CD4-positive, alpha-beta memory T cell (primary cell): Measurements from ENCODE around the gene GADD45A. TPM values are rescaled to one million over a fixed set of nuclear protein-coding genes. Genes with fewer than 3 reads are reported as not detected.

Experiments
- CTCF ChIA-PET: fragments of 350-600 bp; sonication (Branson Sonifier 250); formaldehyde crosslinking; loops from one replicate; lab custom pipeline; 2021; ENCODE audit warnings: inconsistent platforms; ENCODE audit not compliant: partially characterized antibody; lab: Charles Lee
- POLR2A ChIA-PET: fragments of 350-600 bp; sonication (Branson Sonifier 250); formaldehyde crosslinking; loops from one replicate; lab custom pipeline; 2021; ENCODE audit not compliant: partially characterized antibody; lab: Charles Lee
- DNase-seq, 5 donors: peaks; one replicate each; pipeline versions ENCODE4 v3.0.0 to v3.0.0-alpha.2; 2020 to 2022; ENCODE audit warnings: mixed read lengths in 1 of 5
- H3K27ac ChIP-seq: one replicate; pipeline ENCODE4 v1.7.0; 2013; ENCODE audit warnings: low read depth, low read length
- H3K27me3 ChIP-seq: 2 replicates; pipeline ENCODE4 v1.7.0; 2013; ENCODE audit warnings: mild to moderate bottlenecking, low read length, moderate library complexity; ENCODE audit not compliant: insufficient read depth
- H3K36me3 ChIP-seq: 2 replicates; pipeline ENCODE4 v1.7.0; 2013; ENCODE audit warnings: mild to moderate bottlenecking, low read length, moderate library complexity; ENCODE audit not compliant: insufficient read depth
- H3K4me1 ChIP-seq: 2 replicates; pipeline ENCODE4 v1.7.0; 2013; ENCODE audit warnings: mild to moderate bottlenecking, low read length, moderate library complexity; ENCODE audit not compliant: insufficient read depth
- H3K4me3 ChIP-seq, 2 donors: one replicate each; pipeline ENCODE4 v1.7.0; 2013; ENCODE audit warnings: low read length in 2 of 2, mild to moderate bottlenecking in 1 of 2
- H3K9me3 ChIP-seq, 2 donors: one replicate each; pipeline ENCODE4 v1.7.0; 2013; ENCODE audit warnings: low read length in 2 of 2, control low read depth in 1 of 2; ENCODE audit not compliant: control insufficient read depth in 1 of 2
- H3K27ac Mint-ChIP-seq, 7 donors: one replicate each; pipeline ENCODE4 v1.8.0; 2020 to 2021; ENCODE audit warnings: mixed read lengths in 7 of 7, mild to moderate bottlenecking in 6 of 7, inconsistent platforms in 3 of 7, moderate library complexity in 3 of 7
- H3K27me3 Mint-ChIP-seq, 2 donors: one replicate each; pipeline ENCODE4 v1.8.0; 2020 to 2021; ENCODE audit warnings: mixed read lengths in 2 of 2
- H3K36me3 Mint-ChIP-seq, 2 donors: one replicate each; pipeline ENCODE4 v1.8.0; 2020 to 2021; ENCODE audit warnings: mixed read lengths in 2 of 2, inconsistent platforms in 1 of 2, mild to moderate bottlenecking in 1 of 2
- H3K4me1 Mint-ChIP-seq, 4 donors: one replicate each; pipeline ENCODE4 v1.8.0; 2020 to 2021; ENCODE audit warnings: mixed read lengths in 4 of 4, mild to moderate bottlenecking in 1 of 4
- H3K4me3 Mint-ChIP-seq, 8 donors: one replicate each; pipeline ENCODE4 v1.8.0; 2020 to 2021; ENCODE audit warnings: mixed read lengths in 8 of 8, mild to moderate bottlenecking in 7 of 8, moderate library complexity in 6 of 8, inconsistent platforms in 3 of 8
- H3K9me3 Mint-ChIP-seq, 8 donors: one replicate each; pipeline ENCODE4 v1.8.0; 2020 to 2021; ENCODE audit warnings: mixed read lengths in 8 of 8, mild to moderate bottlenecking in 5 of 8, inconsistent platforms in 3 of 8, moderate library complexity in 1 of 8
- intact Hi-C: fragments of 100-400 bp; cut with micrococcal nuclease; formaldehyde crosslinking; loops from one replicate; pipeline ENCODE4 v1.15.1; 2023
- polyA plus RNA-seq, 2 donors: library from polyadenylated mRNA; unstranded; fragments of 300-500 nt; fragmentation: Illumina TruSeq; gene quantifications; one replicate each; pipeline ENCODE4 v1.2.3, GENCODE V29; 2021
- total RNA-seq, 2 experiments: library from RNA; stranded (reverse); gene quantifications; one replicate each; pipeline ENCODE4 v1.2.3, GENCODE V29; 2021

GADD45A gene
- total and polyA plus RNA-seq, 4 experiments from 2014 or later, result 6.4 to 26.8 (median 23.3) TPM

DNA sequence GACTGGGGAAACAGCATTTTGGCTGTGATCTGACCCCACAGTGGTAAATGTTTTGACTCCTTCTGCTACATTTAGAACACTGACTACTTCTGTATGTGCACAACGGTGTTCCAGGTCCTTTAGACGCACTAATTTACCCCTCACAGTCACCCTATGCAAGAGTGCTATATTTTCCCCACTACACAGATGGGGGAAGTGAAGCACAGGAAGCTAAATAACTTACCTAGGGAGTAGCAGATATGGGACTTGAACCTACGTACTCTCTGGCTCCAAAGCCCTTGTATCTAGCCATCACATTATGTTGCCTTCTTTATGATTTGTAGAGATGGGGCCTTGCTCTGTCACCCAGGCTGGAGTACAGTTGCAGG, 49.3 kb downstream of the GADD45A start:
- no peaks in the 10 kb centered on the region for H3K27me3 ChIP-seq
- intact Hi-C loops, result no loop called here
- Mint-ChIP-seq H3K27me3 (no peaks in the 10 kb centered on the region), H3K4me3 (no peak overlapping the region), H3K4me1 (peaks cover 11 to 13% (median 13%) of the 10 kb centered on the region in 4 donors), H3K9me3 (no peaks in the 10 kb centered on the region), H3K36me3 (no peaks in the 10 kb centered on the region), H3K27ac (no peak overlapping the region)
- H3K27ac ChIP-seq, result no peak overlapping the region
- no peak overlapping the region for H3K4me3 ChIP-seq
- ChIA-PET POLR2A (interaction anchor here (1.2 kb wide), 1 partner anchor 50 kb away, joined by 4 read pairs; the partner anchor contains the start of gene GADD45A), CTCF (interaction anchor here (0.7 kb wide), 1 partner anchor 10 kb away, joined by 3 read pairs; no protein-coding TSS in a partner anchor)
- no peak for DNase-seq
- no peaks in the 10 kb centered on the region for H3K9me3 ChIP-seq
- H3K4me1 ChIP-seq, result peaks cover 18% of the 10 kb centered on the region
- H3K36me3 ChIP-seq, result no peaks in the 10 kb centered on the region

DNA sequence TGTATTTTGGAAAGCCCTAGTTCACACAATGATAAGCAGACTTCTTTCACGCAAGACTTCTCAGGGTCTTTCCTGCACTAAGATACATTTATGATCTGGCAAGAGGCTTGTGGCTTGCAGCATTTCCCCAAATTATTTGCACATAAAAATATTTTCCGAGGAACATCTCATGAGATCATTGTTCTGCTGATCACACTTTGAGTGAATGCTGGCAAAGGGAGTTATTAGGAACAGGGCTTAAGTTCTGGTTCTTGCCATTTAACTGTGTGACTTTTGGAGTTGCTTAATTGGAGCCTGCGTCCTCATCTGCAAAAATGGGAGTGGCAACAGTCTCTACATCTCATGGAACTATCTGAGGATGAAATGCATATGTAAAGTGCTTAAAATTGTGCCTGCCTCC, 50.2 kb downstream of the GADD45A start:
- Histone ChIP-seq H3K27me3 (no peaks in the 10 kb centered on the region), H3K4me1 (peaks cover 18% of the 10 kb centered on the region), H3K27ac (no peak overlapping the region), H3K9me3 (no peaks in the 10 kb centered on the region), H3K4me3 (no peak overlapping the region), H3K36me3 (no peaks in the 10 kb centered on the region)
- Mint-ChIP-seq H3K27ac (peak overlapping the region in 3 of 7 donors; percentile 37 to 92 (median 72)), H3K36me3 (no peaks in the 10 kb centered on the region), H3K4me1 (peaks cover 11 to 13% (median 13%) of the 10 kb centered on the region in 4 donors), H3K27me3 (no peaks in the 10 kb centered on the region), H3K4me3 (peak overlapping the region in 2 of 8 donors; percentile 82 to 90), H3K9me3 (no peaks in the 10 kb centered on the region)
- intact Hi-C loops, result no loop called here
- CTCF ChIA-PET, result interaction anchor here (0.7 to 1.3 kb wide), 3 partner anchors 11 to 50 kb away, joined by 3 read pairs; partner anchors contain the start of gene GADD45A
- POLR2A ChIA-PET, result interaction anchor here (3.9 kb wide), 1 partner anchor 49 kb away, joined by 31 read pairs; the partner anchor contains the start of gene GADD45A
- no peak for DNase-seq

DNA sequence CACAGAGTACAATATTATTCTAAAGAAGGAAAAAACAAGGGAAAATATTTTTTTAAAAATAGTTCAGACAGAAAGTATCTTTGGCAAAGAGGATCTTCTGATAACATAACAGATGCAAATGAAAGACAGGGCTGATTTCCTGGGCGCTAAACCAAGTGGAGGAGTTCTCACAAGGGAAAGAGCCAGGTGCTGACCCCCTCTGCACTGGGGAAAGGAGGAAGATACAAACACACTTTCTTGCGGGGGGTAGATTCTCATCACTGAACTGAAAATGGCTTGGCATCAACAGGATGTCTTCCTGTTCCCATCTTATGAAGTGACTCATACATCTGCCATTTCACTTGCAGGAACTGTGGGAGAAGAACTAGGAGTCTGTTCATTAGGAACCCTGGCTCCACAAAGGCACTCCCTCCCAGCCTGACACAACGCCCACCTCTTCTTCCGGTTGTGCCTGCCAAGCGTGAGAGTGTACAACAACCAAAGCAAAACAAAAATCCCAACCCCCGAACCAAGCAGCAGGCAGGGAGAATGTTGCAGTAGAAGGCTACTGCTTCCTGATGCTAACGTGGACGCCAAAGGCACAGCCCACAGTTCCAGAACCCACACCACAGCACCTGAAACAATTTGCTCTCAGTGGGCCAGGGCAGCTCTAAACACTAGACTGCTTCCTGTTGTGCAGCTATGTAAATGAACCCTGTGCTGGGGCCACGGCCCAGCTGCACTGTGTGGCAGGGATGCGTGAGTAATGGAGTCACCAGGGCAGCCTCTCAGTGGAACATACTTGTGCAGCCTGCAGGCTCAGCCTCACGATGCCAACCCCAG, 51.0 kb downstream of the GADD45A start:
- peak overlapping the region in 1 of 2 donors; percentile 54 for H3K4me3 ChIP-seq
- H3K4me1 Mint-ChIP-seq, result peaks cover 11 to 13% (median 13%) of the 10 kb centered on the region in 4 donors

DNA sequence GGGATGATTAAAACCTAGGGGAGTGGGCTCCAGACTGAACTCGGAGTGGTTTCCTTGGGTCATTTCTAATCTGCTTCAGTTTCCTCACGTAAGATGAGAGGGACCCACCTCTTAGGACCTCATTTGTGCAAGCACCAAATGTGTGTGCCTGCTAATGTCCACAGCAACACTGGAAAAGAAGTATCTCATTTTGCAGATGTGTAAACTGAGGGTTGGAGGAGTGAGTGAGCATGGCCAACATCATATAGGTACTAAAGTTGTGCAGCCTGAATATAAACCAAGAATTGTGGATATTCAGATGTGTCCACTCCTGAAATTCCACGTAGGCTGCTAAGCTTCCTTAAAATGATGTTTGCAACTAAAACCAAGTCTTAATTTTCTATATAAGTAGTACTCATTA, 51.7 kb downstream of the GADD45A start:
- H3K36me3 Mint-ChIP-seq, result no peaks in the 10 kb centered on the region
- Histone ChIP-seq H3K36me3 (no peaks in the 10 kb centered on the region), H3K4me1 (peaks cover 18% of the 10 kb centered on the region), H3K4me3 (peak overlapping the region in 1 of 2 donors; percentile 54), H3K9me3 (no peaks in the 10 kb centered on the region), H3K27me3 (no peaks in the 10 kb centered on the region), H3K27ac (no peak overlapping the region)
- no peaks in the 10 kb centered on the region for H3K27me3 Mint-ChIP-seq
- DNase-seq, result no peak
- ChIA-PET POLR2A (interaction anchor here (0.6 to 3.9 kb wide), 2 partner anchors 51 to 102 kb away, joined by 4 to 31 read pairs; partner anchors contain the start of gene GADD45A), CTCF (interaction anchor here (1.0 to 8.9 kb wide), 4 partner anchors 10 to 24 kb away, joined by 3 to 50 read pairs (median 7); no protein-coding TSS in a partner anchor)
- intact Hi-C loops, result loop anchor here (1.0 kb wide), 1 partner anchor 51 kb away; the partner anchor contains the start of gene GADD45A
- peaks cover 11 to 13% (median 13%) of the 10 kb centered on the region in 4 donors for H3K4me1 Mint-ChIP-seq
- peak overlapping the region in 3 of 8 donors; percentile 86 to 90 (median 88) for H3K4me3 Mint-ChIP-seq
- no peaks in the 10 kb centered on the region for H3K9me3 Mint-ChIP-seq
- H3K27ac Mint-ChIP-seq, result peak overlapping the region in 4 of 7 donors; percentile 72 to 92 (median 90)

More for the DNA sequence above, 51.0 kb downstream of the GADD45A start:
- Mint-ChIP-seq H3K27me3 (no peaks in the 10 kb centered on the region), H3K36me3 (no peaks in the 10 kb centered on the region), H3K4me3 (peak overlapping the region; percentile 56 to 90 (median 83)), H3K27ac (peak overlapping the region; percentile 44 to 92 (median 74)), H3K9me3 (no peaks in the 10 kb centered on the region)
- H3K27ac ChIP-seq, result no peak overlapping the region
- no peaks in the 10 kb centered on the region for H3K27me3 ChIP-seq
- ChIA-PET POLR2A (interaction anchor here (0.6 to 3.9 kb wide), 2 partner anchors 50 to 101 kb away, joined by 4 to 31 read pairs; partner anchors contain the start of gene GADD45A), CTCF (interaction anchor here (1.0 to 2.5 kb wide), 4 partner anchors 10 to 51 kb away, joined by 3 to 10 read pairs (median 3); partner anchors contain the start of gene GADD45A)
- no peaks in the 10 kb centered on the region for H3K9me3 ChIP-seq
- H3K4me1 ChIP-seq, result peaks cover 18% of the 10 kb centered on the region
- no peaks in the 10 kb centered on the region for H3K36me3 ChIP-seq
- intact Hi-C loops, result loop anchor here (1.0 kb wide), 1 partner anchor 51 kb away; the partner anchor contains the start of gene GADD45A
- DNase-seq, result peak in 4 of 5 donors; percentile 14 to 30 (median 20)

DNA sequence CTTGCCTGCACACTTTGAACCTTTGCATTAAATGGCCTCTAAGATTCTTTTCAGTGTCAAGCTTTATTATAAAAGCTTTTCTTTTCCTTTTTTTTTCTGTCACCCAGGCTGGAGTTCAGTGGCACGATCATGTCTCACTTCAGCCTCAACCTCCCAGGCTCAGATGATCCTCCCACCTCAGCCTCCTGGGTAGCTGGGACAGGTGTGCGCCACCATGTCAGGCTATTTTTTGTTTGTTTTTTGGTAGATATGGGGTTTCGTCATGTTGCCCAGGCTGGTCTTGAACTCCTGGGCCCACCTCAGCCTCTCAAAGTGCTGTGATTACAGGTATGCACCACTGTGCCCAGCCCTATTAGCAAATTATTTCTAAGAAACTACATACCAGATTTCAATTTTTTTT, 52.9 kb downstream of the GADD45A start:
- peaks cover 11 to 13% (median 13%) of the 10 kb centered on the region in 4 donors for H3K4me1 Mint-ChIP-seq
- no peak for DNase-seq
- H3K9me3 ChIP-seq, result no peaks in the 10 kb centered on the region
- POLR2A ChIA-PET, result interaction anchor here (0.9 to 3.9 kb wide), 2 partner anchors 47 to 52 kb away, joined by 4 to 31 read pairs; partner anchors contain the start of gene GADD45A
- no peaks in the 10 kb centered on the region for H3K36me3 ChIP-seq
- peaks cover 18% of the 10 kb centered on the region for H3K4me1 ChIP-seq
- H3K27me3 Mint-ChIP-seq, result no peaks in the 10 kb centered on the region
- no peaks in the 10 kb centered on the region for H3K36me3 Mint-ChIP-seq
- CTCF ChIA-PET, result interaction anchor here (1.2 to 8.9 kb wide), 5 partner anchors 9 to 46 kb away, joined by 3 to 50 read pairs (median 4); no protein-coding TSS in a partner anchor
- H3K4me3 Mint-ChIP-seq, result no peak overlapping the region
- H3K27me3 ChIP-seq, result no peaks in the 10 kb centered on the region
- no peak overlapping the region for H3K27ac Mint-ChIP-seq
- H3K27ac ChIP-seq, result no peak overlapping the region
- H3K9me3 Mint-ChIP-seq, result no peaks in the 10 kb centered on the region
- intact Hi-C loops, result no loop called here
- H3K4me3 ChIP-seq, result no peak overlapping the region
